Sigmoid colon (tissue), 4 donors: ENCODE results near the gene C14orf93.
A peak's percentile ranks its signal among the peaks of the same experiment; 100 is the strongest.

Source experiments
- CTCF ChIP-seq, 4 experiments: fragments of 450-650 bp in 3 of 4; fragments of 200-600 bp in 1 of 4; IDR thresholded peaks; one replicate each; pipeline ENCODE4 v1.5.1; 2016 to 2019; ENCODE audit warnings: antibody characterized with exemption in 4 of 4, mild to moderate bottlenecking in 3 of 4, moderate library complexity in 2 of 4
- EP300 ChIP-seq, 4 donors: sonication (generic); formaldehyde crosslinking; IDR thresholded peaks; one replicate each; pipeline ENCODE4 v1.6.1; 2017; ENCODE audit warnings: antibody characterized with exemption in 4 of 4
- POLR2A ChIP-seq, 2 donors: fragments of 450-650 bp; IDR thresholded peaks; one replicate each; pipeline ENCODE4 v1.6.1; 2016; ENCODE audit warnings: antibody characterized with exemption in 2 of 2, mild to moderate bottlenecking in 2 of 2, moderate library complexity in 2 of 2
- POLR2AphosphoS5 ChIP-seq, 4 donors: sonication (generic); formaldehyde crosslinking; IDR thresholded peaks; one replicate each; pipeline ENCODE4 v1.6.1; 2017; ENCODE audit warnings: antibody characterized with exemption in 4 of 4

- TF ChIP-seq POLR2AphosphoS5 (IDR thresholded peaks at IDR 0.05) (no peak), CTCF (IDR thresholded peaks at IDR 0.05) (peak; percentile 67 to 91 (median 90)), POLR2A (IDR thresholded peaks at IDR 0.05) (no peak), EP300 (IDR thresholded peaks at IDR 0.05) (no peak)
Observed at GRCh38 chr14:22986508-22987054, 23.4 kb downstream of the C14orf93 start.
